SW 1271 (cell line): ENCODE measurements around the gene NFIB.

Experiments used
- DNase-seq, 2 experiments: peaks; one replicate each; lab custom pipeline; 2025; lab: John Stamatoyannopoulos, UW

The NFIB gene

GRCh38 chr9:14304259-14304658, 9.7 kb downstream of the NFIB start:
- DNase-seq, result no peak

DNA sequence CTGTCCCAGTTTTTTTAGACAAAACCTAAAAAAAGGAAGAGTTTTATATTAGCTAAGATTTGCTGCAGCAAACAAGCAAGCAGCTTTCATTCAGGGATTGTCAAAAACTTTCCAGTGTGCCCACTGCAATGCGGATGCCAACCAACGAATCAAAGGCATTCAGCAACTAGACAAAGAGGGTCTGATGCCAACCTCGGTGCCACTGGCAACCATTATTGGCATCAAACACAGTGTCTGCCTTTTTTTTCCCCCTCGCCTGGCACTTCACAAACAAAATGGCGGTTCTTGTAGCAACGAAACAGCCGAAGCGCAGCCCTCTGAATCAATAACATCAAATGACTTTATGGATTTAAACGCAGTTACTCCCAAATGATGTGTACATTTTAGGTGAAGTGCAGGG, 10.4 kb downstream of the NFIB start:
- no peak for DNase-seq

DNA sequence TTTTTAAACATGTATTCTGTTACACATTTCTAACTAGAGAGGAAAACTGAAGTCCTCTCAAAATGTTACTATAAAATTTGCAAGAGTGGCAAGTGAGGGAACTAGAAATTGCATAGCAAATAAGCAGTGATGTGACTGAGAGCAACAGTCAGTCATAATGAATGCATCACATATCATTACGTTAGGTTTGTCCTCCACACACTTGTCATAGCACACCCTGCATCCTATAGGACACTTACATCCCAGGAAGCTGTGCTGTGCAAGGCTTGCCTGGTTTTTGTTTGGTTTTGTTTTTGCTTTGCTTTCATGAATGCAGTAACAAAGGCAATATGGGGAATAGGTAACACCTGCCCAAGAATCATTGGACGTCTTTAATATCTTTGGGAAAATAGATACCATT, 10.8 kb downstream of the NFIB start:
- no peak for DNase-seq

DNA sequence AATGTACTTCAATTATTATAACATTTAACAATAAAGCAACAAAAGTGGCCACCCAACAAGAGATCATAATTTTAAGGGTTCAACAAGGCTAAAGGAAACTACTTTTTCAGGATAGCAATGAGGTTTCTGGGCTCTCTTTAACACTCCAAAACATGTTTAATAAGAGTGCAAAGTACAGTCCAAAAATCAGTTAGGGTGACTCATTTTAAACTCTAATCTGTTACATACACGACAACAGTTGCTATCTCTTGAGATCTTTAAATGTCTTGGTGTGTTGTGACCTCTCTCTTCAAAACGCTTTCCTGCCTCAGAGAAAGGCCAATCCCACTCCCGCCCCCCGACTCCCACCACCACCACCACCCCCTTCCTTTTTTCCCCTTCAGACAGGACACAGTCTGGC, 11.5 kb downstream of the NFIB start:
- no peak for DNase-seq

GRCh38 chr9:14301583-14302021, 12.3 kb downstream of the NFIB start:
- DNase-seq, result no peak

DNA sequence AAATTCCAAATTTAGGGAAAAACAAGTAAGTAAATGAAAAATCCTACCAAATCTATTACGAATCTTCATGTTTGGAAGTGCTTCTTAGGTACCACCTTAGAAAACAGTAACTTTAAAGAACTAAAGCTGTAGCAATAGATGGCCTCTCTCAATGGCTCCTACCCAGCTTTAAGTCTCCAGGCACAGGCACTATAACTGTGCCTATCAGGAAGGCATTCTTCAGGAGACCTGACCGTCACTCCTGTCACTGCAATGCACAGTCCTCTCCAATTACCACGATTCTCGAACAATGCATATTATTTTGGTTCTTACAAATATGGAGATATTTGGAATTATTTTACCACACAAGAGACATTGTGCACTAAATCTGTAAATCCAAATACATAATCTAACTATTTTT, 12.9 kb downstream of the NFIB start:
- DNase-seq, result no peak

DNA sequence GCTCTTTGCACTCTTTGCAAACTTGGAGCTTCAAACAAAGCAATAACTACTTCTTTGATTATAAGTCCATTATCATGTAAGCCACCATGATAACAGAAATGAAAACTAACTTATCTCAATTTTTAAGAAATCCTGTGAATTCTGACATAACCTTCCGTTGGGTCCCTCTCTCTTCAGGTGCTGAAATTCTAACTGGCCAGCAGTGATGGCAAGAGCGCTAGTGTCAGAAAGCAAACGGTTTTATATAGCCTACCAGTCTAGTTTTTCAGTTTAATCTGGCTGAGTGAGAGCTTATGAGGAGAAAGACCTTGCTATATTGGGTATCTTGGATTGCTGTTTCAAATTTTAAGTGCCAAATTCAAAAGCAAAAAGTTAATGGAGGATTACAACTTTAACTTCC, 13.4 kb downstream of the NFIB start:
- no peak for DNase-seq

DNA sequence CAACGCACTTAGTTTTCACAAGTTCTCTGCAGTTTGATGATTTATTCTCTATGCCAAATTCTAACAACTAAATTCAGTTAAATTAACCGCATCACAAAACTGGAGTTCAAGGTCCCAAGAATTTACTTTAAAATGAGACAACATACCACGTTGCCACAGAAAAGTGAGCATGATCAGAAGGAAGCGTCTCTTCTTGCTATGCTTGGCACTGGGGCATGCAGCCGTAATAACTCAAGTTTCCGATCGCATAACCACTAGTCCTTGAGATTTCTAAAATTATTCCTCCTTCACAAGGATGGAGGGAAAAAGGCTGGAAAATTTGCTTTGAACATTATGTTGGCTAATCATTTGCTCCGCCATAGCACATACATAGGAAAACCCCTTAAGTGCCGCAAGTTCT, 13.9 kb downstream of the NFIB start:
- DNase-seq, result no peak

GRCh38 chr9:14298601-14299022, 15.3 kb downstream of the NFIB start:
- DNase-seq, result no peak

DNA sequence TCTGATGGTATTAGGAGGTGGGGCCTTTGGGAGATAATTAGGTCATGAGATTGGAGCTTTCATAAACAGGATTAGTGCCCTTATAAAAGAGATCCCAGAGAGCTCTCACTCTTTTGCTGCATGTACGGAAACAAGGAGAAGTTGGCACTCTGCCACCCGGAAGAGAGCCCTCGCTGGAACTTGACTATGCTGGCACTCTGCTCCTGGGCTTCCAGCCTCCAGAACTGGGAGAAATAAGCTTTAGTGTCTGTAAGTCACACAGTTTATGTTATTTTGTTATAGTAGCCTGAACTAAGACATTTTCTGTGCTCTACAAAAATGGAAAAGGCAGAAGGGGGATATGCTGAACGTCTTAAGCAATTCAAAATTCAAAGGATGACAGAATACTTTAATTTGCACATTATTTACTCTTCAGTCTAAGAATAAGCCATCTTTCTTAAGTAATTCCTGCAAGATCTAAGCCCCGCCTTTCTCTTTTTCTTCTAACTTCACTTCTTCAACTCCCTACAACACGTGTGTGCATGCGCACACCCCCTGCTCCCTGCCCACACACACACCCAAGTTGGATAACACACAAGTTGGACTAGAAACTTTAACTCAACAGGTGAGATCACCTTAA, 17.3 kb downstream of the NFIB start:
- no peak for DNase-seq

DNA sequence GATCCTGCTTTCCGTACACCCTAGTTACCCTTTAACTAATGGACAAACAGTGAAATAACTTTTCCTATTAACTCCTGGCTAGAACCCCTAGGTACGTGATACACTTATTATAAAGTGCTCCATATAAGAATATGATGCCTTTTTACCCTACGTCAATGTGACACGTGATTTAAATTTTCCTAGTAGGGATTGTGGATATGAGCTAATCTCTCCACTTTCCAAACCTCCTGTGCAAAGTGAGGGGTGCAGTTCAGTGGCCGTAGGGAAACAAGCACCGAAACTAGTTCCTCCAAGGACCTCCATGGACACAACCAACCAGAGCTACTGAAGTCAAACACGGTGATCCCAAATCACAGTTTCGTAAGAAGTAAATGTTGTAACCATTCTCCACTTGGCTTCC, 19.3 kb downstream of the NFIB start:
- no peak for DNase-seq

- no peak for DNase-seq
Observed at GRCh38 chr9:14293801-14294200, 20.1 kb downstream of the NFIB start.

GRCh38 chr9:14292181-14292739, 21.7 kb downstream of the NFIB start:
- no peak for DNase-seq

DNA sequence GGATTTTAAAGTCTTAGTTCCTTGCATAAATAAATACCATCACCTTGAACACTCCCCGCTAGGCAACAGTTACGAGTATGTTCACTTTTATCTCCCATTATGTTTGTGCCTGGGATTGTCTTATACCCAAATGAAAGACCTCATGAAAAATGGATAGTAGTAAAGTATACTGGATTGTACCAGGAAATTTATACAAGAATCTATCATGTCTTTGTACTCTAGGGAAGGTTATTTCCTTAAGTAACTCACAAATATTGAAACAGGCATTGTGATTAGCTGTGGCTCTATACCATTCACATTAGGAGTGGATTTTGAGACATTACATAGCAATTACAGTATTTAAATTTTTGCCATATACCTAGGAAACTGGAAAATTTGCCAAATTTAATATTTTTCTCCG, 24.0 kb downstream of the NFIB start:
- no peak for DNase-seq

DNA sequence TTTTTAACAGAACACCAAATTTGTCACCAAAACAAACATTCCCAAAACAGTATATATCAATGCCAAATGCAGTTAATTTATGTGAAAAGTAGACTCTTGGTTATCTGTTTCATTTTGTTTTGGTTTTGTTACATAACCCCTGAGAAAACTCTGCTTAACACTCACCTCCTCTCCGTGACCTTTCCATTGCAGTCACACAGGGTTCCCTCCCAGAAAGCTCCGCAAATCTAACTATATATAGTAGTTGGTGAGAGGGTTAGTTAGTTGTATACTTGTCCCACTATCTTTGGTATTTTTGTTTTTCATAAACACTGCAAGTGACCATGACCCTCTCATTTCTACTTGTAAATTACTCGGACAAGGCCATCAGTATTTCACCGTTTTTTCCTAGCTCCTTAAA, 25.5 kb downstream of the NFIB start:
- no peak for DNase-seq

- DNase-seq, result no peak
Observed at GRCh38 chr9:14286121-14286520, 27.8 kb downstream of the NFIB start.

GRCh38 chr9:14283276-14283675, 30.7 kb downstream of the NFIB start:
- DNase-seq, result no peak

GRCh38 chr9:14281876-14282275, 32.1 kb downstream of the NFIB start:
- DNase-seq, result no peak

- DNase-seq, result no peak
Observed at GRCh38 chr9:14281136-14281795, 32.7 kb downstream of the NFIB start.

- DNase-seq, result no peak
Observed at GRCh38 chr9:14279671-14280070, 34.3 kb downstream of the NFIB start.

DNA sequence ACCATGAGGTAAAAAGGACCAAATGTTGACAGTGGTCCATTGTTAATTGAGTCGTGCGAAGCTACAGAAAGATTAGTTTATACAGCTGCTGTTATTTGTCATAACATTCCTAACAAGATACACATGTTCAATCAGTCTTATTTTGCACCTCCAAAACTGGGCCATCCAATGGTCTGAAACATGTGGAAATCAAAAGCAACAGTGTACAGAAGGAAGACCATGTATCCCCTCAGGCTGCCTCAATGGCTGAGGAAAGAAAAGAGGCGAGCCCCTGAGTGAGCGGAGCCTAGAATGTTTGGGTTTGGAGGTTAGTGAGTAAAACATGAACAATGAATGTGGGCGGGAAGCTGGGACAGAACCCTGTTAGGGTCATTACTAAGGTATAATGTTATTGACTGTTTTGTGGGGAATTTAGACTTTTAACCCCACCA, 35.6 kb downstream of the NFIB start:
- DNase-seq, result no peak

- no peak for DNase-seq
Observed at GRCh38 chr9:14277761-14278160, 36.2 kb downstream of the NFIB start.

DNA sequence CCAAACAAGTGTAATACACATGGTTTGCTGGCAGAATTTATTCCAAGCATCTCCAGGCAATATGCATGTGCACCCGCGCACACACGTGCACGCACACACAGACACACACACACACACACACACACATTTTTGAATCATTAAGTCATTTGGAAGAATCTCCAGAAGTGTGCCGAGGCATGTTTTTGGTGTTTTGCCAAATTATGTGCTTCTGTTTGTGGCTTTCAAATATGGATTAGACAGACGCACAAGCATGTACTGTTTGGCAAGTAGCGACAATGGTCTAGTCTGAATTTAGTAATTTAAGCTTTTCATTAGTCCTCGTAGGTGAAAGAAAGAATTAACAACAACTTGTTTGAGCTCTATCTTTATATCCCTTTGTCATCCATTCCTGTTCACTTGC, 36.7 kb downstream of the NFIB start:
- DNase-seq, result no peak

- DNase-seq, result no peak
Observed at GRCh38 chr9:14275331-14275730, 38.6 kb downstream of the NFIB start.
